Adipose tissue (tissue), 3 donors: ENCODE data around the gene PRKCA. TPM values are rescaled to one million over a fixed set of nuclear protein-coding genes. Genes with fewer than 3 reads are reported as not detected.

Source experiments
- polyA plus RNA-seq, 3 donors: library from polyadenylated mRNA; stranded (reverse); fragments of 200-250 nt; gene quantifications; one replicate each; pipeline ENCODE4 v1.2.3, GENCODE V29; 2013
- donor health status: healthy with polysubstance abuse.
- donor health status: Bipolar disorder and iron deficiency.
- donor health status: healthy.

PRKCA gene
- polyA plus RNA-seq, 3 donors, result 2.1 to 6.3 (median 2.3) TPM

Other genes starting within 250 kb of the PRKCA start
- gene CEP112, start 110.5 kb upstream of the PRKCA start, polyA plus RNA-seq, result 10 to 100 TPM in 2 of 3 donors, 1 to 10 TPM in 1; 7.6 to 20.1 (median 12.7) TPM
- gene APOH, start 73.2 kb upstream of the PRKCA start, polyA plus RNA-seq, result 1 to 10 TPM in 1 of 3 donors, under 1 TPM in 1, not detected in 1; 0.13 to 6.4 TPM